GM12878 (cell line): ENCODE measurements around the gene GPC6. TPM values are rescaled to one million over a fixed set of nuclear protein-coding genes. Genes with fewer than 3 reads are reported as not detected.

Experiments used
- ATAC-seq: fragments of 200-7000 bp; cut with Tn5 transposase; 3 replicates; pipeline ENCODE4 v1.9.1; 2020; ENCODE audit warnings: mild to moderate bottlenecking, moderate library complexity
- BruUV-seq: library from RNA; stranded (reverse); fragments of 400-500 nt; replicated peaks from 2 replicates; lab custom pipeline; 2021; lab: Mats Ljungman, UMichigan
- CTCF ChIA-PET: fragments of 300-600 bp; sonication (Branson Sonifier 250); formaldehyde crosslinking; extraction: SDS; loops from one replicate; lab custom pipeline; 2021; ENCODE audit warnings: inconsistent platforms; lab: Yijun Ruan, JAX
- POLR2A ChIA-PET: fragments of 350-600 bp; formaldehyde crosslinking; extraction: SDS; loops from one replicate; lab custom pipeline; 2021; ENCODE audit warnings: inconsistent platforms; lab: Charles Lee
- RAD21 ChIA-PET: fragments of 300-600 bp; sonication (Branson Sonifier 250); formaldehyde crosslinking; loops from one replicate; lab custom pipeline; 2023; ENCODE audit warnings: antibody characterized with exemption; ENCODE audit not compliant: unreplicated experiment; lab: Charles Lee
- SMC1A ChIA-PET: fragments of 300-600 bp; sonication (Branson Sonifier 250); formaldehyde crosslinking; loops from one replicate; lab custom pipeline; 2023; ENCODE audit not compliant: unreplicated experiment, uncharacterized antibody; lab: Charles Lee
- DNase-seq: peaks from one replicate; pipeline ENCODE4 v3.0.0-alpha.2; 2011; ENCODE audit warnings: low read depth, low spot score
- FAIRE-seq: peaks from 3 replicates; lab custom pipeline; 2011; peaks lifted over from hg19 to GRCh38; lab: Jason Lieb, UNC
- H2AFZ ChIP-seq: 2 replicates; pipeline ENCODE4 v1.6.0; 2011; ENCODE audit warnings: low read depth, low read length, control low read depth; ENCODE audit not compliant: control insufficient read depth
- H3K27ac ChIP-seq: 2 replicates; pipeline ENCODE4 v1.5.1; 2011; ENCODE audit warnings: control low read depth; ENCODE audit not compliant: control insufficient read depth, insufficient read depth
- H3K27me3 ChIP-seq, 2 experiments: replicated peaks in 1 of 2; 2 replicates each; pipeline versions ENCODE4 v1.6.0 to v1.6.1; 2011; ENCODE audit warnings: low read length in 1 of 2; ENCODE audit not compliant: control insufficient read depth in 2 of 2, insufficient read depth in 2 of 2
- H3K36me3 ChIP-seq, 2 experiments: 2 replicates each; pipeline ENCODE4 v1.5.1; 2011; ENCODE audit warnings: low read length in 1 of 2; ENCODE audit not compliant: control insufficient read depth in 2 of 2, insufficient read depth in 2 of 2
- H3K4me1 ChIP-seq: 2 replicates; pipeline ENCODE4 v1.6.1; 2011; ENCODE audit warnings: mild to moderate bottlenecking, low read length, moderate library complexity, mixed read lengths; ENCODE audit not compliant: control insufficient read depth, insufficient read depth
- H3K4me2 ChIP-seq: 2 replicates; pipeline ENCODE4 v1.6.0; 2011; ENCODE audit warnings: control low read depth; ENCODE audit not compliant: control insufficient read depth, insufficient read depth
- H3K4me3 ChIP-seq: fragments of 200-600 bp; sonication (generic); 2 replicates; pipeline ENCODE4 v1.5.1; 2016
- H3K79me2 ChIP-seq: 2 replicates; pipeline ENCODE4 v1.6.0; 2011; ENCODE audit warnings: low read length; ENCODE audit not compliant: control insufficient read depth, insufficient read depth
- H3K9ac ChIP-seq: 2 replicates; pipeline ENCODE4 v1.8.0; 2011; ENCODE audit warnings: low read length, control low read depth, mixed read lengths; ENCODE audit not compliant: control insufficient read depth, insufficient read depth
- H3K9me3 ChIP-seq: replicated peaks from 3 replicates; pipeline ENCODE4 v1.5.1; 2011; ENCODE audit warnings: mild to moderate bottlenecking, low read length; ENCODE audit not compliant: control insufficient read depth, insufficient read depth
- H4K20me1 ChIP-seq: 2 replicates; pipeline ENCODE4 v1.6.0; 2011; ENCODE audit not compliant: control insufficient read depth, insufficient read depth
- BACH1 ChIP-seq: fragments of 450-650 bp; IDR thresholded peaks from 2 replicates; pipeline ENCODE4 v1.6.1; 2017; ENCODE audit warnings: mild to moderate bottlenecking, borderline replicate concordance
- CHD4 ChIP-seq: fragments of 200-600 bp; sonication (generic); IDR thresholded peaks from 2 replicates; pipeline ENCODE4 v1.6.1; 2016; ENCODE audit warnings: mild to moderate bottlenecking
- DPF2 ChIP-seq: fragments of 450-650 bp; IDR thresholded peaks from 2 replicates; pipeline ENCODE4 v1.6.1; 2017; ENCODE audit warnings: mild to moderate bottlenecking
- IRF5 ChIP-seq: fragments of 450-650 bp; IDR thresholded peaks from 2 replicates; pipeline ENCODE4 v1.6.1; 2017; ENCODE audit warnings: borderline replicate concordance
- MYC ChIP-seq: IDR thresholded peaks from 2 replicates; pipeline ENCODE4 v1.6.1; 2011; ENCODE audit warnings: mild to moderate bottlenecking, low read length, moderate library complexity, inconsistent platforms; ENCODE audit not compliant: insufficient read depth, insufficient replicate concordance, insufficient read length, severe bottlenecking
- NBN ChIP-seq: fragments of 450-650 bp; IDR thresholded peaks from 2 replicates; pipeline ENCODE4 v1.6.1; 2016
- RB1 ChIP-seq: fragments of 450-650 bp; formaldehyde crosslinking; IDR thresholded peaks from 2 replicates; pipeline ENCODE4 v1.6.1; 2017; ENCODE audit warnings: mild to moderate bottlenecking, borderline replicate concordance
- SIN3A ChIP-seq: IDR thresholded peaks from 2 replicates; pipeline ENCODE4 v1.6.1; 2012; ENCODE audit warnings: low read depth, low read length, improper control_type of control experiment
- SKIL ChIP-seq: fragments of 450-650 bp; IDR thresholded peaks from 2 replicates; pipeline ENCODE4 v1.6.1; 2017; ENCODE audit warnings: mild to moderate bottlenecking, low read depth, inconsistent platforms; ENCODE audit not compliant: poor library complexity, severe bottlenecking
- TCF7 ChIP-seq: IDR thresholded peaks from 2 replicates; pipeline ENCODE4 v1.6.1; 2014; ENCODE audit warnings: antibody characterized with exemption, borderline replicate concordance
- ZNF207 ChIP-seq: fragments of 450-650 bp; IDR thresholded peaks from 2 replicates; pipeline ENCODE4 v1.6.1; 2014; ENCODE audit warnings: antibody characterized with exemption, mild to moderate bottlenecking, borderline replicate concordance
- ZNF24 ChIP-seq: fragments of 450-650 bp; IDR thresholded peaks from 2 replicates; pipeline ENCODE4 v1.6.1; 2017; ENCODE audit warnings: antibody characterized with exemption, mild to moderate bottlenecking
- ZNF384 ChIP-seq: IDR thresholded peaks from 2 replicates; pipeline ENCODE4 v1.6.1; 2012; ENCODE audit warnings: low read depth, mild to moderate bottlenecking, low read length, improper control_type of control experiment, borderline replicate concordance
- ZZZ3 ChIP-seq: IDR thresholded peaks from 2 replicates; pipeline ENCODE4 v1.6.1; 2011; ENCODE audit warnings: low read depth; ENCODE audit not compliant: control insufficient read depth, insufficient read length
- WGBS: methylation state at CpG from one replicate; pipeline ENCODE4 v1.1.6; 2016; ENCODE audit warnings: low lambda C conversion rate; ENCODE audit not compliant: insufficient replicate concordance, insufficient coverage; ENCODE audit errors: missing lambda C conversion rate; 5-methylcytosine and 5-hydroxymethylcytosine counted together
- in situ Hi-C: fragments of 300-500 bp; cut with MboI; formaldehyde crosslinking; loops from 9 replicates; pipeline ENCODE4 v1.14.3; 2018; ENCODE audit warnings: mixed read lengths
- intact Hi-C: fragments of 100-400 bp; cut with micrococcal nuclease; formaldehyde crosslinking; loops from one replicate; pipeline ENCODE4 v1.14.2; 2022; ENCODE audit not compliant: unreplicated experiment
- polyA plus RNA-seq, 11 experiments: library from polyadenylated mRNA; depleted of rRNA in 4 of 11; unstranded in 6 of 11; stranded (reverse) in 5 of 11; fragments of >200 nt; fragmentation: Nextera tagmentation in 4 of 11; fragmentation: Illumina TruSeq in 1 of 11; extraction: Ambion mirVana in 4 of 11; extraction: Trizol in 1 of 11; gene quantifications; 1 replicate in 1 of 11; 2 replicates in 10 of 11; pipeline versions ENCODE4 v1.2.1 to v1.2.3, GENCODE V29; 2011 to 2016; ENCODE audit warnings: inconsistent platforms in 2 of 11, missing spikeins in 2 of 11, low read depth in 1 of 11
- total RNA-seq, 4 experiments: library from RNA; depleted of rRNA in 3 of 4; stranded (reverse); fragments of >200 nt in 3 of 4; fragmentation: Illumina TruSeq in 1 of 4; extraction: Trizol in 1 of 4; gene quantifications; 2 replicates each; pipeline versions ENCODE4 v1.2.1 to v1.2.3, GENCODE V29; 2013 to 2021

Gene GPC6
- total and polyA plus RNA-seq, 10 of the 15 experiments (the other 5 are each of a cell fraction or from before 2014, with no cell fraction given): 0.03 to 0.04 (median 0.03) TPM; not detected in 7

GRCh38 chr13:94371855-94372254 lies 1145.2 kb downstream of the GPC6 start (continued):
- TF ChIP-seq SKIL: no peak
- TF ChIP-seq RB1: no peak
- TF ChIP-seq TCF7: no peak

- no peak overlapping the region for H3K4me2 ChIP-seq
- no TSS peak for BruUV-seq
- intact Hi-C loops: no loop called here
Observed at GRCh38 chr13:94382517-94382916, 1155.9 kb downstream of the GPC6 start.

More at GRCh38 chr13:94382517-94382916, 1155.9 kb downstream of the GPC6 start:
- Histone ChIP-seq H4K20me1 (no peaks in the 10 kb centered on the region), H3K79me2 (no peaks in the 10 kb centered on the region)
- ChIA-PET SMC1A (interaction anchor here (0.6 kb wide), 1 partner anchor 363 kb away, joined by 3 read pairs; no protein-coding TSS in a partner anchor), RAD21 (no interaction called here), POLR2A (no interaction called here)
- FAIRE-seq (no peak), ATAC-seq (no peak)
- TF ChIP-seq CHD4: no peak
- TF ChIP-seq DPF2: no peak
- TF ChIP-seq ZNF384: no peak
- no peak for TF ChIP-seq IRF5
- no peak for TF ChIP-seq SIN3A
- TF ChIP-seq MYC: no peak
- TF ChIP-seq ZNF207: no peak
- TF ChIP-seq ZZZ3: no peak
- no peak for TF ChIP-seq ZNF24
- no peak for TF ChIP-seq BACH1
- no peak for TF ChIP-seq NBN
- TF ChIP-seq, all 136 proteins: peak for 0
- 14% methylated on average over 3 of the region's 3 CpGs for WGBS
- H2AFZ ChIP-seq: no peak overlapping the region
- no peak overlapping the region for H3K27ac ChIP-seq
- H3K9ac ChIP-seq: no peak overlapping the region
- CTCF ChIA-PET: no interaction called here
- no peak overlapping the region for H3K4me3 ChIP-seq
- no peaks in the 10 kb centered on the region; a peak in 1 of 4 replicates for H3K27me3 ChIP-seq
- H3K36me3 ChIP-seq: no peaks in the 10 kb centered on the region
- no peaks in the 10 kb centered on the region for H3K4me1 ChIP-seq
- DNase-seq: no peak
- H3K9me3 ChIP-seq: no peaks in the 10 kb centered on the region
- in situ Hi-C loops: no loop called here
